ENCODE measurements around the gene ADSL. TPM values are rescaled to one million over a fixed set of nuclear protein-coding genes. Genes with fewer than 3 reads are reported as not detected.

The ADSL gene
- polyA plus RNA-seq, 1 of the 3 experiments (the other 2 are of a cell fraction): 79.7 TPM

DNA sequence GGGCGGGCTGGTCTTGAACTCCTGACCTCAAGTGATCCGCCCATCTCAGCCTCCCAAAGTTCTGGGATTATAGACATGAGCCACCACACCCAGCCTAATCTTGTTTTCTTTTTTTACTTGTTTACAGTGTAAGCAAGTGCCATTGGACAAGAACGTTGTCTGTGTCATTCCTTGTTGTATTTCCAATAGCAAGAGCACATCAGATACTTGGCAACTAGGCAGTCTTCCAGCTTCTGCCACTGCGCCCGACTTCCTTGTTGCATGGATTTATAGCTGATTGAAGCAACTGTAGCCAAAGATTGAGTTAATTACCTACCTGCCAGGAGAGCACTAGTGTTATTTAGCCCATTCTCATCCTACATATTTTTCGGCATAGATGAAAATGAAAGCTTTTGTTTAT is 21.0 kb downstream of the ADSL start:
- H3K9me3 ChIP-seq: no peaks in the 10 kb centered on the region
- H2AFZ ChIP-seq (ENCODE audit: low read depth): no peak overlapping the region
- DNase-seq: no peak
- ChIA-PET POLR2A (no interaction called here), CTCF (interaction anchor here (0.7 kb wide), 1 partner anchor 99 kb away, joined by 3 read pairs; no protein-coding TSS in a partner anchor)
- peaks cover 3% of the 10 kb centered on the region for H3F3A ChIP-seq (replicated peaks; ENCODE audit: insufficient read depth)
- H3K36me3 ChIP-seq (replicated peaks in 1 of 2; ENCODE audit: control insufficient read depth in 1 of 2, insufficient read depth in 2 of 2, low read length in 1 of 2): peaks cover 8 to 36% of the 10 kb centered on the region in 2 experiments
- no peaks in the 10 kb centered on the region for H4K20me1 ChIP-seq (ENCODE audit: insufficient read depth)
- H3K27ac ChIP-seq (ENCODE audit: low read depth in 2 of 2, low read length in 1 of 2): no peak overlapping the region
- no peak overlapping the region for H3K4me2 ChIP-seq
- peaks cover 9% of the 10 kb centered on the region; the same call in 1 of the 2 replicates for H3K79me2 ChIP-seq (ENCODE audit: insufficient read depth)
- H3K9me2 ChIP-seq: no peaks in the 10 kb centered on the region
- peaks cover 2% of the 10 kb centered on the region in 2 experiments; a peak in 2 of 4 replicates for H3K4me1 ChIP-seq (ENCODE audit: control insufficient read depth in 1 of 2, insufficient read depth in 2 of 2, low read depth in 1 of 2, low read length in 1 of 2)
- H3K4me3 ChIP-seq (ENCODE audit: low read depth in 2 of 2, low read length in 1 of 2): no peak overlapping the region
- no peaks in the 10 kb centered on the region for H3K27me3 ChIP-seq (ENCODE audit: insufficient read depth)
- TF ChIP-seq POLR2AphosphoS5 (IDR thresholded peaks at IDR 0.05; ENCODE audit: low read depth, low read length) (no peak), RCOR1 (IDR thresholded peaks at IDR 0.05; ENCODE audit: low read length) (no peak), MEF2A (IDR thresholded peaks at IDR 0.05; ENCODE audit: borderline replicate concordance, low read depth) (no peak), PBX3 (IDR thresholded peaks at IDR 0.05) (no peak), NRF1 (IDR thresholded peaks at IDR 0.05; ENCODE audit: low read depth, low read length) (no peak), GABPA (IDR thresholded peaks at IDR 0.05; ENCODE audit: low read depth) (no peak), FOXJ3 (CRISPR knock-in tag; IDR thresholded peaks at IDR 0.05) (no peak), RAD21 (IDR thresholded peaks at IDR 0.05; ENCODE audit: low read length) (no peak)
- no peak overlapping the region for H3K9ac ChIP-seq
- WGBS (ENCODE audit: low lambda C conversion rate): 94% methylated on average over 6 of the region's 6 CpGs

DNA sequence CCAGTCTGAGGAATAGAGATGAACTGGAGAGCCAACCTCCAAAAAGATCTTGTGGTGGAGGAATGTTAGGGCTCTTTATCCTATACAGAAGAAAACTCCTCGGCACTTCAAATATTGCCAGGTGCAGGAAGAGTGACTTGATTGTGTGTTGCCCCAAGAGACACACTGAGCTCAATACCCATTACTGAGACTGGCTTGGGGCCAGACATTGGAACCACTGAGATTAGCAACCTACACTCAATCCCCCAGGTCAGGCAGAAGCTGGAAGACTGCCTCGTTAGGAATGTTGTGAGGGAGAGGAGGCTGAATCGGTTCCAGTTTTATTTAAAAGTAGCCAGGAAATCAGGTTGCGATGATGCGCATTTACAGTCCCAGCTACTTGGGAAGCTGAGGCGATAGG is 21.7 kb downstream of the ADSL start:
- H3K9ac ChIP-seq: no peak overlapping the region
- CTCF ChIA-PET: no interaction called here
- H3K27ac ChIP-seq (ENCODE audit: low read depth in 2 of 2, low read length in 1 of 2): no peak overlapping the region
- H3K9me2 ChIP-seq: no peaks in the 10 kb centered on the region
- H4K20me1 ChIP-seq (ENCODE audit: insufficient read depth): no peaks in the 10 kb centered on the region
- WGBS (ENCODE audit: low lambda C conversion rate): 93% methylated on average over 5 of the region's 6 CpGs
- DNase-seq: no peak
- TF ChIP-seq RXRA (IDR thresholded peaks at IDR 0.05; ENCODE audit: borderline replicate concordance, low read depth): no peak
- no peak for TF ChIP-seq USF1 (IDR thresholded peaks at IDR 0.05; ENCODE audit: borderline replicate concordance, low read depth)
- no peak for TF ChIP-seq USF2 (IDR thresholded peaks at IDR 0.05; ENCODE audit: borderline replicate concordance, low read depth, low read length)
- TF ChIP-seq RCOR1 (IDR thresholded peaks at IDR 0.05; ENCODE audit: low read length): no peak
- no peak for TF ChIP-seq SIN3A (IDR thresholded peaks at IDR 0.05; ENCODE audit: borderline replicate concordance, low read depth, low read length)
- TF ChIP-seq CTCF (IDR thresholded peaks at IDR 0.05): no peak
- H2AFZ ChIP-seq (ENCODE audit: low read depth): no peak overlapping the region
- H3K27me3 ChIP-seq (ENCODE audit: insufficient read depth): no peaks in the 10 kb centered on the region
- H3K4me1 ChIP-seq (ENCODE audit: control insufficient read depth in 1 of 2, insufficient read depth in 2 of 2, low read depth in 1 of 2, low read length in 1 of 2): peaks cover 3 to 4% of the 10 kb centered on the region in 2 experiments; a peak in 2 of 4 replicates
- peaks cover 9% of the 10 kb centered on the region; the same call in 1 of the 2 replicates for H3K79me2 ChIP-seq (ENCODE audit: insufficient read depth)
- no peak overlapping the region for H3K4me2 ChIP-seq
- H3K9me3 ChIP-seq: no peaks in the 10 kb centered on the region
- POLR2A ChIA-PET: interaction anchor here (0.6 kb wide), 1 partner anchor 152 kb away, joined by 3 read pairs; no protein-coding TSS in a partner anchor
- peaks cover 3% of the 10 kb centered on the region for H3F3A ChIP-seq (replicated peaks; ENCODE audit: insufficient read depth)
- peaks cover 8 to 29% of the 10 kb centered on the region in 2 experiments for H3K36me3 ChIP-seq (replicated peaks in 1 of 2; ENCODE audit: control insufficient read depth in 1 of 2, insufficient read depth in 2 of 2, low read length in 1 of 2)
- H3K4me3 ChIP-seq (ENCODE audit: low read depth in 2 of 2, low read length in 1 of 2): no peak overlapping the region

All from SK-N-SH (cell line).